ENCODE data around the gene PXDC1.

- TF ChIP-seq CTCF (IDR thresholded peaks at IDR 0.05) = no peak
- TF ChIP-seq EP300 (IDR thresholded peaks at IDR 0.05) = no peak
- no peak for TF ChIP-seq POLR2A (IDR thresholded peaks at IDR 0.05)
These were observed 18.1 kb upstream of the PXDC1 start for GRCh38 chr6:3769610-3770009.
